Subcutaneous preadipocyte (primary cell): ENCODE results near the gene TOMM20. TPM values are rescaled to one million over a fixed set of nuclear protein-coding genes. Genes with fewer than 3 reads are reported as not detected.

Source experiments
- small RNA-seq: library from RNA; depleted of rRNA; stranded (forward); fragments of <200 nt; gene quantifications from one replicate; pipeline ENCODE3, GENCODE V24; 2012
- total RNA-seq: library from RNA; depleted of rRNA; stranded (reverse); fragments of >200 nt; gene quantifications from 2 replicates; pipeline ENCODE4 v1.2.3, GENCODE V29; 2012

The TOMM20 gene
- 94.4 and 99.9 TPM in 2 replicates for total RNA-seq

GRCh38 chr1:235128456-235129328 is at the start of gene TOMM20:
TSS of gene TOMM20 (minus strand) at chr1:235128837. CDS start at chr1:235128715, 122 bp downstream.

GRCh38 chr1:235160957-235161684 is 32.5 kb upstream of the TOMM20 start, which contains the start of gene RBM34:
TSS of gene RBM34 (minus strand) at chr1:235161250. CDS start at chr1:235161226, 24 bp downstream.

Small RNAs within 50 kb of the gene (small RNA-seq; reads per million reads assigned to genes)
- not detected for gene AL732292.1
- gene SNORA14B = 129 reads per million, percentile 99 among the genes with 10 or more reads in this experiment

Other genes with a start within 250 kb of the TOMM20 start
- gene RBM34, start 32.4 kb upstream of the TOMM20 start, total RNA-seq = 41.4 and 41.5 TPM in 2 replicates
- gene ARID4B, start 199.3 kb upstream of the TOMM20 start, total RNA-seq = 18.0 and 20.9 TPM in 2 replicates
- 13.3 and 15.1 TPM in 2 replicates for gene GGPS1, start 199.7 kb upstream of the TOMM20 start, total RNA-seq
- gene TBCE, start 238.6 kb upstream of the TOMM20 start, total RNA-seq = 21.7 and 29.3 TPM in 2 replicates